ENCODE measurements around the gene DEDD.

Gene DEDD

DNA sequence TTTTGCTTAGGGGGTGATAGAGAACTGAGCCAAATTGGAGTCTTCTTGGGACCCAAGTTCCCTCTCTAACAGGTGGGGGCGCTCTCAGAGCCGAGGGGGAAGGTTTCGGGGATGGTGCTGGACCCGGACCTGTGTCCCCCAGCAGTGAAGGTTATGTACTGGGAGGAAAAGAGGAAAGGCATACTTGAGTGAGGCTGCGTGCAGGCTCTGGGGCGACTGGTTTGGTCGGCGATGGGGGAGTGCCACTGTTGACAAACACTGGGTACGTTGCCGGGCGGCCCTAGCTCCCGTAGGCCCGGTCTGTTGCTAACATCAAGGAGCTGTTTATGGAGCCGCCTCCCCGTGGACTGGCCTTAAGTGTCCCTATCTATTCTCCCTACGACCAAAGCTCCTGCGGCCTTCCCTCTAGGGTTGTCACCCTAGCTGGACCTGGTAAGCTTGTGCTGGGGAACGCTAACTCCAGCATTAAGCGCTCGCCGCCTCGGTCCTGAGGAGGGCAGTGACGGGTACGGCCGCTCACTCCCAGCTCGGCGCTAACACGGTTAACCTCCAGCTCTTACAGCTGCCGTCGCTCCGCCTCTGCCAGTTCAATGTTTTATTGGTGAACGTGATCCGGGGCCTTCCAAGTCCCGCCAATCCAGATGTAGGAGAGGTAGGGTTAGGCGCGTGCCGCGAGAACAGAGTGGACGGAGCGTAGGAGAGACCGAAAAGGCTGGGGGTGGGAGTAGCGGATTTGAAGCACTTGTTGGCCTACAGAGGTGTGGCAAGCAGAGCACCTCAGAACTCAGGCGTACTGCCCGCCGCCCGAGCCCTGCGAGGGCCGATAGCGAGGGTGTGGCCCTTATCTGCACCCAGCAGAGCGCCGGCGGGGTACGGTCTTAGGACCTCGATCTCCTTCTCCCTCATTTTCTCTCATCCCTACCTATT is 33.5 kb upstream of the DEDD start, which contains the start of gene PPOX:
Gene PPOX (plus strand): TSS at position 685 of the 927 bp plus-strand sequence. CDS start 422 bp downstream, outside the sequence.
- peaks cover 64% of the 10 kb centered on the region for H3K4me1 ChIP-seq (ENCODE audit: insufficient read depth, low read length)
- no peaks in the 10 kb centered on the region for H4K20me1 ChIP-seq (ENCODE audit: insufficient read depth, low read length)
- TF ChIP-seq, protein P1, sequence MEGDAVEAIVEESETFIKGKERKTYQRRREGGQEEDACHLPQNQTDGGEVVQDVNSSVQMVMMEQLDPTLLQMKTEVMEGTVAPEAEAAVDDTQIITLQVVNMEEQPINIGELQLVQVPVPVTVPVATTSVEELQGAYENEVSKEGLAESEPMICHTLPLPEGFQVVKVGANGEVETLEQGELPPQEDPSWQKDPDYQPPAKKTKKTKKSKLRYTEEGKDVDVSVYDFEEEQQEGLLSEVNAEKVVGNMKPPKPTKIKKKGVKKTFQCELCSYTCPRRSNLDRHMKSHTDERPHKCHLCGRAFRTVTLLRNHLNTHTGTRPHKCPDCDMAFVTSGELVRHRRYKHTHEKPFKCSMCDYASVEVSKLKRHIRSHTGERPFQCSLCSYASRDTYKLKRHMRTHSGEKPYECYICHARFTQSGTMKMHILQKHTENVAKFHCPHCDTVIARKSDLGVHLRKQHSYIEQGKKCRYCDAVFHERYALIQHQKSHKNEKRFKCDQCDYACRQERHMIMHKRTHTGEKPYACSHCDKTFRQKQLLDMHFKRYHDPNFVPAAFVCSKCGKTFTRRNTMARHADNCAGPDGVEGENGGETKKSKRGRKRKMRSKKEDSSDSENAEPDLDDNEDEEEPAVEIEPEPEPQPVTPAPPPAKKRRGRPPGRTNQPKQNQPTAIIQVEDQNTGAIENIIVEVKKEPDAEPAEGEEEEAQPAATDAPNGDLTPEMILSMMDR (IDR thresholded peaks at IDR 0.05; ENCODE audit: borderline replicate concordance, extremely low read depth, low read length, poor library complexity, severe bottlenecking): peak; percentile 66
- no peak for TF ChIP-seq EZH2 (IDR thresholded peaks at IDR 0.05; ENCODE audit: borderline replicate concordance, low read depth, low read length, severe bottlenecking)
- H3K9ac ChIP-seq (ENCODE audit: low read depth, low read length): peak within 1 kb of the TSS; percentile 90
- peak within 1 kb of the TSS; percentile 79 to 92 for H3K4me3 ChIP-seq (ENCODE audit: low read depth in 1 of 2, low read length in 2 of 2)
- H3K36me3 ChIP-seq (ENCODE audit: insufficient read depth, low read length): peaks cover 58% of the 10 kb centered on the region
- H3K27me3 ChIP-seq (ENCODE audit: insufficient read depth, low read length, poor library complexity): no peaks in the 10 kb centered on the region
- H3K27ac ChIP-seq (ENCODE audit: low read length): peak within 1 kb of the TSS; percentile 67
- H3K4me2 ChIP-seq (ENCODE audit: insufficient read depth, low read length): peak within 1 kb of the TSS; percentile 100
- ATAC-seq (ENCODE audit: insufficient read depth, low read depth): peak; percentile 96
- H3K9me3 ChIP-seq (ENCODE audit: insufficient read depth, low read length, severe bottlenecking): no peaks in the 10 kb centered on the region
- peak within 1 kb of the TSS; percentile 96 for H2AFZ ChIP-seq (ENCODE audit: low read depth, low read length)
- peak; percentile 96 for DNase-seq
- H3K79me2 ChIP-seq (ENCODE audit: insufficient read depth, low read length): peaks cover 11% of the 10 kb centered on the region

DNA sequence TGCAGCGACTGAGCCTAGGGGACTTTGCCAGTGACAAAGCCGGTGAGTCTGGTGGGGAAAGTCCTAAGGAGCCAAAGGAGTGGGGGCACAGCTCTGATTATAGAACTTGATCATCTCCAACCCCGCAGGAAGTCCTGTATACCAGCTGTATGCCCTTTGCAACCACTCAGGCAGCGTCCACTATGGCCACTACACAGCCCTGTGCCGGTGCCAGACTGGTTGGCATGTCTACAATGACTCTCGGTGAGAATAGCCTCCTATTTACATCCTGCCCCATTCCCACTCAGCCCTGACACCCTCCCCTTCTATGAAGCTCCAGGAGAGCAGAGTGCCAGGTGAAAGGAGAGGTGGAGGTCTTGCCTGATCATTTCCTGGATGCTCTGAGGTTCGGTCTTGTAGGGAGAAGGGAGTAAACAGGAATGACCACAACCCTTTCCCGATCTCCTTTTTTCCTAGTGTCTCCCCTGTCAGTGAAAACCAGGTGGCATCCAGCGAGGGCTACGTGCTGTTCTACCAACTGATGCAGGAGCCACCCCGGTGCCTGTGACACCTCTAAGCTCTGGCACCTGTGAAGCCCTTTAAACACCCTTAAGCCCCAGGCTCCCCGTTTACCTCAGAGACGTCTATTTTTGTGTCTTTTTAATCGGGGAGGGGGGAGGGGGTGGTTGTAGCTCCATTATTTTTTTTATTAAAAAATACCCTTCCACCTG is 32.6 kb upstream of the DEDD start:
- no peak for ATAC-seq (ENCODE audit: insufficient read depth, low read depth)
- Histone ChIP-seq H3K4me3 (ENCODE audit: low read depth in 1 of 2, low read length in 2 of 2) (peak overlapping the region; percentile 79 to 92; a peak in 3 of 4 replicates), H3K9ac (ENCODE audit: low read depth, low read length) (peak overlapping the region; percentile 90)

DNA sequence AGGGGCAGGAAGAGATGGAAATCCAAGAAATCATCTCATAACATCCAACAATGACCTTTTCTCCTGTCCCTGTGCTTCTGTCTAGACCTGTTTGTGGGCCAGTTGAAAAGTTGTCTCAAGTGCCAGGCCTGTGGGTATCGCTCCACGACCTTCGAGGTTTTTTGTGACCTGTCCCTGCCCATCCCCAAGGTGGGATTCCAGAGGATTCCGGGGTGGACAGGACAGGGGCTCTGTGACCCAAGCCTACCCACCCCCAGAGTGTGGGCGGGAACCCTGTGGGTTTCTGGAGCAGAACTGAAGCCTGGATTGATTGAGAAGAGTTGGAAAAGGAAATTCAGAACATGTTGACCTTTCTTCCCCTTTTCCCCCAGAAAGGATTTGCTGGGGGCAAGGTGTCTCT is 31.3 kb upstream of the DEDD start:
- TF ChIP-seq EZH2 (IDR thresholded peaks at IDR 0.05; ENCODE audit: borderline replicate concordance, low read depth, low read length, severe bottlenecking): no peak
- TF ChIP-seq, protein P1 (IDR thresholded peaks at IDR 0.05; ENCODE audit: borderline replicate concordance, extremely low read depth, low read length, poor library complexity, severe bottlenecking): no peak
- no peak overlapping the region for H3K27ac ChIP-seq (ENCODE audit: low read length)
- H2AFZ ChIP-seq (ENCODE audit: low read depth, low read length): no peak overlapping the region
- no peaks in the 10 kb centered on the region for H4K20me1 ChIP-seq (ENCODE audit: insufficient read depth, low read length)
- H3K4me1 ChIP-seq (ENCODE audit: insufficient read depth, low read length): peaks cover 82% of the 10 kb centered on the region
- ATAC-seq (ENCODE audit: insufficient read depth, low read depth) (no peak), DNase-seq (no peak)
- H3K79me2 ChIP-seq (ENCODE audit: insufficient read depth, low read length): peaks cover 28% of the 10 kb centered on the region
- H3K36me3 ChIP-seq (ENCODE audit: insufficient read depth, low read length): peaks cover 49% of the 10 kb centered on the region
- H3K4me3 ChIP-seq (ENCODE audit: low read depth in 1 of 2, low read length in 2 of 2): no peak overlapping the region
- H3K27me3 ChIP-seq (ENCODE audit: insufficient read depth, low read length, poor library complexity): no peaks in the 10 kb centered on the region
- H3K4me2 ChIP-seq (ENCODE audit: insufficient read depth, low read length): no peak overlapping the region
- H3K9me3 ChIP-seq (ENCODE audit: insufficient read depth, low read length, severe bottlenecking): no peaks in the 10 kb centered on the region
- H3K9ac ChIP-seq (ENCODE audit: low read depth, low read length): no peak overlapping the region

More for the DNA sequence above, 32.6 kb upstream of the DEDD start:
- Histone ChIP-seq H3K79me2 (ENCODE audit: insufficient read depth, low read length) (peaks cover 21% of the 10 kb centered on the region), H3K36me3 (ENCODE audit: insufficient read depth, low read length) (peaks cover 57% of the 10 kb centered on the region), H3K27me3 (ENCODE audit: insufficient read depth, low read length, poor library complexity) (no peaks in the 10 kb centered on the region), H3K27ac (ENCODE audit: low read length) (0 out of 2 replicates have a peak overlapping the region, but pooled peaks have one; percentile 5), H3K9me3 (ENCODE audit: insufficient read depth, low read length, severe bottlenecking) (no peaks in the 10 kb centered on the region), H4K20me1 (ENCODE audit: insufficient read depth, low read length) (no peaks in the 10 kb centered on the region), H3K4me1 (ENCODE audit: insufficient read depth, low read length) (peaks cover 74% of the 10 kb centered on the region), H2AFZ (ENCODE audit: low read depth, low read length) (no peak overlapping the region), H3K4me2 (ENCODE audit: insufficient read depth, low read length) (peak overlapping the region; percentile 100)
- TF ChIP-seq, protein P1 (IDR thresholded peaks at IDR 0.05; ENCODE audit: borderline replicate concordance, extremely low read depth, low read length, poor library complexity, severe bottlenecking): no peak
- TF ChIP-seq EZH2 (IDR thresholded peaks at IDR 0.05; ENCODE audit: borderline replicate concordance, low read depth, low read length, severe bottlenecking): no peak
- DNase-seq: no peak
